HK-2 (cell line): Measurements from ENCODE around the gene EVA1C.
"Not testable (repeated sequence)": the region's sequence is repeated elsewhere in the genome, so short reads cannot be mapped to it uniquely, and the experiment has no call there.

Source experiments
- DNase-seq: peaks from one replicate; pipeline ENCODE4 v3.0.0-alpha.2; 2018; ENCODE audit not compliant: unreplicated experiment

Gene EVA1C

DNA sequence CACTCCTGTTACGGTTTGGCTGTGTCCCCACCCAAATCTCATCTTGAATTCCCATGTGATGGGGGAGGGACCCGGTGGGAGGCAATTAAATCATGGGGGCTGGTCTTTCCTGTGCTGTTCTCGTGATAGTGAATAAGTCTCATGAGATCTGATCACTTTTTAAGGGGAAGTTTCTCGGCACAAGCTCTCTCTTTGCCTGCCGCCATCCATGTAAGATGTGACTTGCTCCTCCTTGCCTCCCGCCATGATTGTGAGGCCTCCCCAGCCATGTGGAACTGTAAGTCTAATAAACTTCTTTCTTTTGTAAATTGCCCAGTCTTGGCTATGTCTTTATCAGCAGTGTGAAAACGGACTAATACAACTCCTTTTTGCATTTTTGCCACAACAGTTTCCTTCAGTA lies 118.3 kb downstream of the EVA1C start:
- DNase-seq = not testable (repeated sequence)

DNA sequence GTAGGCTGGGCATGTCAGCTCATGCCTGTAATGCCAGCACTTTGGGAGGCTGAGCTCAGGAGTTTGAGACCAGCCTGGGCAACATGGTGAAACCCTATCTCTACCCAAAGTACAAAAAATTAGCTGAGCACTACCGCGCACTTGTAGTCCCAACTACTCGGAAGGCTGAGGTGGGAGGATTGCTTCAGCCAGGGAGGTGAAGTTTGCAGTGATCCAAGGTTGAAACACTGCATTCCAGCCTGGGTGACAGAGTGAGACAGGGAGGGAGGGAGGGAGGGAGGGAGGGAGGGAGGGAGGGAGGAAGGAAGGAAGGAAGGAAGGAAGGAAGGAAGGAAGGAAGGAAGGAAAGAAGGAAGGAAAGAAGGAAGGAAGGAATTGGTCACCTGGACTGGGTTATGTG lies 119.1 kb downstream of the EVA1C start:
- not testable (repeated sequence) for DNase-seq

DNA sequence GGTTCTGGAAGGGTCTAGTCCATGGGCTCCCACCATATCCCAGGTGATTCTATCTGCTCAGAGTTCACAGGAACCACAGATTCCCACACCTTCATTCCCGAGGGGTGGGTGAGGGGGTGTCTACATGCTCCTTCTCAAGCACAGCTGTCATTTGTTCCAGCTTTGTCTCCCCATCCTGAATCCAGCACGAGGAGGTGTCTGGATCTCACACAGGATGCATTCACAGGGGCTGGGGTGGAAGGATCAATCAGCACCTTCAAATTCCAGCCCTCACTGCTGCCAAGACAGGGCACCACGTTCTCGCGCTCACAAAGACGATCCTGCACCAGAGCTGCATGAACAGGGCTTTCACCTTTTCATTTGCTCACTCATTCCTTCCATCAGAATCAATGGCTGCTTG lies 120.1 kb downstream of the EVA1C start:
- no peak for DNase-seq

DNA sequence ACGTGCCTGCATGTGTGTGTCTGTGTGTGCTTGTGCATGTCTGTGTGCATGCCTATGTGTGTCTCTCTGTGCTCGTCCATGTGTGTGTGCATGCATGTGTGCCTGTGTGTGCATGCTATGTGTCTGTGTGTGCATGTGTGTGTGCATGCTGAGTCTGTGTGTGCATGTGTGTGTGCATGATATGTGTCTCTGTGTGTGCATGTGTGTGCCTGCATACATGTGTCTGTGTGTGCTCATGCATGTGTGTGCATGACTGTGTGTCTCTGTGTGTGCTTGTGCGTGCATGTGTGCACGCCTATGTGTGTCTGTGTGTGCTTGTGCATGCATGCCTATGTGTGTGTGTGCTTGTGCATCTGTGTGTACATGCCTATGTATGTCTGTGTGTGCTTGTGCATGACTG lies 120.5 kb downstream of the EVA1C start:
- no peak for DNase-seq

DNA sequence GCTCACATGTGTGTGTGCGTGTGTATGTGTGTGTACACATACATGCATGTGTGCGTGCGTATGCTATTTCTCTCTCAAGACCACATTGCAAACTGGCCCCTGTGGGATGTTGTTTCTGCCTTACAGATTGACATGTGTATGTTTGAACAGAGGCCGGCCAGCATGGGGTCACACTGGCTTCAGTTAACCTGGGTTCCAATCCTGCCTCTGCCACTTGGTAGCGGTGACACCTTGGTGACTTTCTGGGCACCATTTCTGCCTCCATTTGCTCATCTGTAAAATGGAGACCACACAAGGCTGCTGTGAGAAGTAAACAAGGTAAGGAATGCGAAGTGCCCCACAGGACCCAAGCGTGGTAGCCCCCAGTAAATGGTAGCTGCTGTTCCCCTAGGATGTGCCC lies 121.1 kb downstream of the EVA1C start:
- DNase-seq = no peak

DNA sequence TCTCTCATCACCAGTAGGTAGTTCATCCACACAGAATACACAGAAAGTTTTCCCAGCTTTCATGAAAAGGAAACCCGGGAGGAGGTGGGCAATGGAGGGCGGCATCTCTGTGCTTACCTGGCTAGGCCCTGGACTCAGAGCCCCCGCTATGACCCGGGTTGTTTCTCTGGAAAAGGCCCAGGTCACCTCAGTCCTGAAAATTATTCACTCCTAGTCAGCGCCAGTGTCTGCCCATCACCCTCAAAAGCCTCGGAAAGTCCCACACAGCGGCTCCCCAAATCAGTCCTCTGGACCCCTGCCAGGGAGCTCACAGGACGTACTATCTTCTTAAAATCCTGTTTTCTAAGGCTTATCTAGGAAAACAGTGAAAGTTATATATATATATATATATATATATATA lies 121.6 kb downstream of the EVA1C start:
- DNase-seq = no peak

DNA sequence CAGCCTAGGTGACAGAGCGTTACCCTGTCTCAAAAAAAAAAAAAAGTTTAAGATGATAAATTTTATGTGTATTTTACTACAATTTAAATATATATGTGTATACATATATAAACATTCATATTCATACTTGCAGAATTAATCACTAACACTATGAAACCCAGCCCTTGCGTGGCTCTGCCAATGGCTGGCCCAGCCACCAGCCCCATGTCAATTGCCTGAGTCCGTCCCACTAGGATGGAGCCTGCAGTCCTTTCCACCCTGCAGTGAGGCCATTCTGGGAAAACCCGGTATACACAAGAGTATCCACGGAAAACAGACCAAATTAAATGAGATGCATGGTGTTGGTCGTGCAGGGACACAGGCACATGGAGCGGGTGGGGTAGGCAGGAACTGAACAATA lies 123.1 kb downstream of the EVA1C start:
- no peak for DNase-seq

DNA sequence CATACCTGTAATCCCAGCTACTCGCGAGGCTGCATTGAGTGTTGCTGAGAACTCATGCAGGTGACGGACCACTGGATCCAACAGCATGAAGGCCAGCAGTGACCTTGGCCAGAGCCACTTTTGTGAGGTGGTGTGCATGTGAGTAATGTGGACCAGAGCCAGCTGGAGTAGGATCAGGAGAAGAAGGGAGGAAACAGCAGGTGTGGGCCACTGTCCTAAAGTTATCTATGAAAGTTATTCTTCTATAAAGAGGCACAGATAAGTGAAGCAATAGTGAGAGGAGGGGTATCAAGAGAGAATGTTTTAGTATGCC lies 125.0 kb downstream of the EVA1C start:
- DNase-seq = no peak

DNA sequence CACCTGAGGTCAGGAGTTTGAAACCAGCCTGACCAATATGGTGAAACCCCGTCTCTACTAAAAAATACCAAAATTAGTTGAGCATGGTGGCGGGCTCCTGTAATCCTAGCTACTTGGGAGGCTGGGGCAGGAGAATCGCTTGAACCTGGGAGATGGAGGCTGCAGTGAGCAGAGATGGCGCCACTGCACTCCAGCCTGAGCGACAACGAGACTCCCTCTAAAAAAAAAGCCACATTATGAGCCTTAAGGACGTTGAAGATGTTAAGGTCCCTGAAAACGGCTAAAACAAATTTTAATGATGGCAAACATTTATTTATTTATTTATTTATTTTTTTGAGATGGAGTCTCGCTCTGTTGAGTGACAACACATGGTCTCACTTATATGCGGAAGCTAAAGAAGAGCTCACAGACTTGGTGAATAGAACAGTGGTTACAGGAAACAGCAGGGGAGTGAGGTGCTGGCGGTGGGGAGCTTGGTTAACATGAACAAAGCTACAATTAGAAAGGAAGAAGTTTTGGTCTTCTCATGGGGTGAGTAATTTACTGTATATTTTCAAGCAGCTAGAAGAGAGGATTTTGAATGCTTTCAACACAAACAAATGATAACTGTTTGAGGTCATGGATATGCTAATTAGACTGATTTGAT lies 125.8 kb downstream of the EVA1C start:
- DNase-seq = no peak

DNA sequence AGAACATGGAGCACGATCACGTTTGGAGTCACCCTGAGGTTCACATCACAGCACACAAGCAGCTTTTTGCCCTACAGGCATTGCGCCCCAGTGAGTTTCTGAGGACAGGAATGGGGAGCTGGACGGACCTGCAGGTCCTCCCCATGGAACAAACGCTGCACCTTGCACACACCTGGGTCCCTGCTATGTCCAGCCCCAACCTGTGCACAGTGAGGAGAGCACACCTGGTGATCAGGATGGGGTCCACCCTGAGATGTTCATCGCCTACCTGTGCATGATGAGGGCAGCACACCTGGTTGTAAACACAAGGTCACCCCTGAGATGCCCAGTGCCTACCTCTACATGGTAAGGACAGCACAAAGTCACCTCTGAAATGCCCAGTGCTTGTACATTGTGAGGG lies 126.9 kb downstream of the EVA1C start:
- DNase-seq = no peak

DNA sequence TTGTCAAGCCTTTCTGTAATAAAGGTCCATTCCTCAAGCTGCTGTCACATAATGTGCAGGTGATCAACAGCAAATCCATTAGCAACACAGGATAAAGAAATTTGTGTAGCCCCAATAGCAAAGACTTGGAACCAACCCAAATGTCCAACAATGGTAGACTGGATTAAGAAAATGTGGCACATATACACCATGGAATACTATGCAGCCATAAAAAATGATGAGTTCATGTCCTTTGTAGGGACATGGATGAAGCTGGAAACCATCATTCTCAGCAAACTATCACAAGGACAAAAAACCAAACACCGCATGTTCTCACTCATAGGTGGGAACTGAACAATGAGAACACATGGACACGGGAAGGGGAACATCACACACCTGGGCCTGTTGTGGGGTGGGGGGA lies 130.6 kb downstream of the EVA1C start:
- not testable (repeated sequence) for DNase-seq

DNA sequence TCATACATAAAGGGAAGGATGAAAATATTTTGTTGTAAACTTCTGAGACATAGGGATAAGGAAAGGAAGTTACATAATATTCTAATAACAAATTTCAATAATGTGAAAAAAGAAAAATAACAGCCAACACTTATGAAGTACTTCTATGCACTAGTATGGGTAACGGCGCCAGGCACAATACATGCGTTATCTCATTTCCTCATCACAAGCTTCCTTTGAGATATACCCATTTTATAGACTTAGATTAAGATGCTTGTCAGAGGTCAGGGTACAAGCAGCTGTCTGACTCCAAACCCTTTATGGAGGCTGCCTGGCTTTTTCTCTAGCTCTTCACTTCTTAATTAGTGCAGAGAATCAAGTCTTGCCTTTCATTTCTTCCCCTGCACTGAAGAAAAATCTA lies 131.5 kb downstream of the EVA1C start:
- DNase-seq = no peak

DNA sequence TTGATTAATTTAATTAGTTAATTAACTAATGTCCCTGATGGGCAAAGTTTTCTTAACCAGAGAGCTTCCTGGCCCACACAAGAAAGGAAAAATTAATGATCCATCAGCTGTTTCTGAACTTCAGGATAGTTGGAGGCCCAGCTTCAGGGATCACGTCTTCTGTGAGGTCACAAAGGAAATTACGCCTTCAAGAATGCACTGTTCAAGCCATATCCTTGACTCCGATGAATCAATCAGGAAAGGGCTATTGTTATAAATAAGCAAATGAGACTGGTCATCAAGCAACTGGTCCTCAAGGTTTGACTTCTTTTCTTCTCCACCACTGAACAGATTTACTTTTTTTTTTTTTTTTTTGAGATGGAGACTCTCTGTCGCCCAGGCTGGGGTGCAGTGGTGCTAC lies 132.2 kb downstream of the EVA1C start:
- no peak for DNase-seq

DNA sequence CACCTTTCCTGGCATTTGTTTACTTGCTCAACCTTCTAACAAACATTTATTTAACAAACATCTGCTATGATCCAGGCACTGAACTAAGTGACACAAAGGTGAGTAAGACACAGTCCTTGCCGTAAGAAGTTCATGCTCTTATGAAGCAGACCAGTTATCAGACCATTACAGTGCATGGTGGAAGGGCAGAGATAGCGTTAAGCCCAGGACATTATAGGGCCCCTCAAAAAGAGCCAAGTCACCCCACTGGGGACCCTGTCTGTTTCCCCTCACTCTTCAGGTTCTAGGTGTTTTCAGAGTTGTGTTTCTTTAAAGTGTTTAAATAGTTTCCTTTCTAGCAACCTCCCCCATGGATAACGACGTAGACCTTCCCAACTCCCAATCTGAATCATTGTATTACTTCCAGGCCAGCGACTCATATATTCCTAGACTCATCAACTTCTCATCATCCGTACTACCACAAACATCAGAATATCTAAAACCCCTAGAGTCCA lies 133.5 kb downstream of the EVA1C start:
- no peak for DNase-seq

DNA sequence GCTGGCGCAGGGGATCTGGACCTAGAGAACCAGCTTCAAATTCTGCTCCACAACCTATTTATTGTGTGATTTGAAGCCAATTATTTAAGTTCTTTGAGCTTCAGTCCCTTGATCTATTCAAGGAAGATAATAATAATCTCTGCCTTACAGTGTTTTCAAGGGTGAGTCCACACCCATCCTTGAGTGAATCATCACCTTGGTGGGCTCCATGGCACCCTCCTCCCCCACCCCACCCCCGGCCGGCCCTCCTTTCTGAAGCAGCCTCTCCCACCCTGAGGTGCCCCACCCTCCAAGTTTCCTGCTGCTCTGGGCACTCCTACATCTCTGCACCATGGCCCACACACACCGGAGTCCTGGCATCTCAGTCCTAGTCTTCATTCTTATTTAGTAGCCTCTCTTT lies 134.5 kb downstream of the EVA1C start:
- DNase-seq = no peak

DNA sequence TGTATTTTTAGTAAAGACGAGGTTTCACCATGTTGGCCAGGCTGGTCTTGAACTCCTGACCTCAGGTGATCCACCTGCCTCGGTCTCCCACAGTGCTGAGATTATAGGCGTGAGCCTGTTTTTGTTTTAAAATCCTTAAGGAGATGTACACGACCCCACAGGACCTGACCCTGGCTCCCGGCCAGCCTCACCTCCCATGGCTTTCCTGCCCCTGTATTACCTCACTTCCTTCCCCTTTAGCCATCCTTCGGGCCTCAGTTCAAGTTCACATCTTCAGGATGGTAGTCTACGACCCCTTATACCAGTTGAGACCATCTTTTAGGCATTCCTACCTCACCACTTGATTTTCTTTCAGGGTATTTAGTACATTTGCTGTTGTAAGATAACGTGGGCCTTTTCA lies 136.5 kb downstream of the EVA1C start:
- DNase-seq = no peak

DNA sequence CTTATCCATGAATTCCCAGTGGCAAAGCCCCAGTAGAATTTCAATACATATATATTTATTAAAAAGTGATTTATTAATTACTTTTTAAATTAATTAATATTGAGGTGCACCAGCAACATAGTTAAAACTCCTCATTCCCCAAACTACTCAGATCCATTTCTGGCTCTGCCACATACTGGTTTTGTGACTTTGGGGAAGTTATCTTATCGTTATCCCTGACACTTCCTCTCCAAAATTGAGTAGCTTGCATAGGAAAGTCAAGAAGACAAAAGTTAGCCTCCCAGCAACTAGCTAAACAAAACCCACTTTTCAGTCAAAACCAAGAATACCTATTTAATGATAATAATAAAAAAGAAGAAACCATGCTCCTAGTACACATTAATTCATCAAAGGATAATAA lies 136.9 kb downstream of the EVA1C start:
- DNase-seq = no peak

DNA sequence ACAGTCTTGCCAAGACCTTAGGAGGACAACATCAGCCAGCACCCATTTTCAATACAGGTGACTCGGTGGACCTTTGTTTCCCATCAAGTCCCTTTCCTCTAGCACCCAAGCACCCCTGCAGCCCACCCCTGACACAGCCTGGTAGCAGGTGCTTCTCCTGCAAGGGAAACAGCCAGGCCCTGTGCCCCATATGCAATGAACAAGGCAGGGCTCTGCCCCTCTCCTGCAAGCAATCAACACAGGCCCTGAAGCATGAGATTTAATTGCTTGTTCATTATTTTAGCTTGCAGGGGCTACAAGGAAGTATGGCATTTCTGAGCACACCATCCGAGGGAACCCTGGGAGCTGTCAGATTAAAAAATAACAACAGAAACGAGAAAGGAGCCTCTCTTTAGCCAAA lies 137.4 kb downstream of the EVA1C start:
- DNase-seq = no peak

DNA sequence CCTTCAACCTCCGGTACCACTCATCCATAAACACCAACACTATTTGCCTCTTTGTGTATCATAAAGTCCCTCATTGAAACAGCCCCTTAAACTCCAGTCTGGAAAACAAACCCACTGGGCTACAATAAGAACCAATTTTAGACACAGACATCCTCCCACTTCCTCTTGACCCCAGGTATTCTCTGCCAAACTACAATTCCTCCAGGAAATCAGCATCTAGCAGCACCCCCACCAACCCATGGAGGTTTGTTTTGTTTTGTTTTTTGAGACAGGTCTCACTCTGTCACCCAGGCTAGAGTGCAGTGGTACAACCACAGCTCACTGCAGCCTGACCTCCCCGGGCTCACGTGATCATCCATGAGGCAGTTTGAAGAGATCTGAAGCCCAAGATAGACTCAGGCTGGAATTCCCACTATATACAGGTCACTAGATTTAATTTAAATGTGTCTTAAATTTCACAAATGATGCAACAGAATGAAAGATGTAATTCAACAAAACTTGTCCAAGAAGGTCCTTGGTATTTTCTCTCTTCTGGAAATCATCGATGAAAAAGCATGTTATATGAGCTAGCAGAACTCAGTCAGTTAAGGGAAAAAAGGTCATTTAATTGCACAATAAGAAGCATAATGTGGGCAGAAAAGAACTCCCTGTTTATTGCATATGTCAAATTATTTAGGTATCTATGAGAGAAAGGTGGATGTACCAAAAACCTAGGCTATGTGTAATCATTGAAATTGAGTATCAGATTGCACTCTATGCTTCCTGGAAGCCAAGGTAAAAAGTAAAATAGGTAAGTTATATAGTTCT lies 142.5 kb downstream of the EVA1C start:
- no peak for DNase-seq

DNA sequence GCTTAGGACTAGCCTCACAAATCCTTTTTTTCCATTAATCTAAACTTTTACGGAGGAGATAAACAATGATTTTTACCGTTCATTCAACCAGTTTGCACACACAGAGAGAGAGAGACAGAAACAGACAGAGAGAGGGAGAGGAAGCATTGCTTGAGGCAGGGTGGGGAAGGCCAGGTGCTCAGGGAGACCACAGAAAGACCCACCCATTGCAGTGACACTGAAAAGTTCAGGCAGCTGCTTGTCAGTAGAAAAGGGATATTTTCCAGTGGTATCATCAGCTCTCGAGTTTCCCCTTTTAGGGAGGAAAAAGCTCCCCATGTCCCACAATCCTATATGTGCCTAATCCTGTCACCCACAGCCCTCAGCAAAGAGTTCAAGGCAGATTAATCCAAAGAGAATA lies 145.6 kb downstream of the EVA1C start:
- DNase-seq = no peak

DNA sequence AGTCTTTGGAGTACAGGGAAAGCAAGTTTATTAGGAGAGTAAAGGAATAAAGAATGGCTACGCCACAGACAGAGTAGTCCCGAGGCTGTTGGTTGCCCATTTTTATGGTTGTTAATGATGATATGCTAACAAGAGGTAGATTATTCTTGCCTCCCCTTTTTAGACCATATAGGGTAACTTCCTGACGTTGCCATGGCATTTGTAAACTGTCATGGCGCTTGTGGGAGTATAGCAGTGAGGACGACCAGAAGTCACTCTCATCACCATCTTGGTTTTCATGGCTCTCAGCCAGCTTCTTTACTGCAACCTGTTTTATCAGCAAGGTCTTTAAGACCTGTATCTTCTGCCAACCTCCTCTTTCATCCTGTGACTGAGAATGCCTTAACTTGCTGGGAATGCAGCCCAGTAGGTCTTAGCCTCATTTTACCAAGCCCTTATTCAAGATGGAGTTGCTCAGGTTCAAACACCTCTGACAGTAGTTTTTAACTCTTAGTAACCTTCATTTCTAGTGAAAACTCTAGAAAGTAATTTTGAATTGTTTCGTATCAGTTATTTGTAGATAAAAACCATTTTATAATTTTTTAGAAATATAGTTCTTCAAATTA lies 146.6 kb downstream of the EVA1C start:
- no peak for DNase-seq

DNA sequence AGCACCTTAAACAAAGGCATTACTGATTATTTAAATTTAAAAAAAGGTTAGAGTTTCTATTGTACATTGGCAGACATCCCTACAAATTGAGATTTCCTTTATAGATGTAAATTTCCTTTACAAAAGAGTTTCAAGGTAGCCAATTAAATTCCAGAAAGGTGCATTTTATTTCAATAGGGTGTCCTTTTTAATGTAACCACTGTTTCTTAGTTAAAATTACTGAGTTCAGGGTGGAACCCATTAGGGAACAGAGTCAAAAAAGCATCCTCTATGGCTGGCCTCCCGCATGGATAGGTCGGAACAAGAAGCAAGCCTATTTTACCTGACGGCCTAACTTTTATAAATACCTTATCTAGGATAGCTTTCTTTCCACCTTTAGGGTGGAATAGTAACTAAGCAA lies 148.4 kb downstream of the EVA1C start:
- DNase-seq = no peak

DNA sequence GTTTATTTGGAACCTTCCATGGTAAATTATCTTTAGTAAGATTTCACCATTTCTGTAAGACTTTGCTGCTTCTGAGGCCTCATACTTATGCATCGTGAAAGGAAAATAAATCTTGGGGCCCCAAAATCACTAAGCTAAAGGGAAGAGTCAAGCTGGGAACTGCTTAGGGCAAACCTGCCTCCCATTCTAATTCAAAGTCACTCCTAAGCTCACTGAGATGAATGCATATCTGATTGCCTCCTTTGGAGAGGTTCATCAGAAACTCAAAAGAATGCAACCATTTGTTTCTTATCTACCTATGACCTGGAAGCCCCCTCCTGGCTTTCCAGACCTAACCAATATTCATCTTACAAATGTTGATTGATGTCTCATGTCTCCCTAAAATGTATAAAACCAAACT lies 149.0 kb downstream of the EVA1C start:
- not testable (repeated sequence) for DNase-seq
